H1 (cell line): ENCODE results near the gene FASTKD3.
"Not testable (repeated sequence)": the region's sequence is repeated elsewhere in the genome, so short reads cannot be mapped to it uniquely, and the experiment has no call there.

ENCODE experiments used
- ATF3 ChIP-seq: IDR thresholded peaks from 2 replicates; pipeline ENCODE4 v1.6.1; 2011; ENCODE audit warnings: low read depth, mild to moderate bottlenecking, low read length; ENCODE audit not compliant: insufficient read depth
- CTCF ChIP-seq, 3 experiments: IDR thresholded peaks; 1 replicate in 2 of 3; 2 replicates in 1 of 3; pipeline versions ENCODE4 v1.5.1 to v1.6.1; 2011; ENCODE audit warnings: low read length in 3 of 3, mild to moderate bottlenecking in 3 of 3, inconsistent platforms in 2 of 3, low read depth in 1 of 3, moderate library complexity in 1 of 3; ENCODE audit not compliant: insufficient read depth in 1 of 3; ENCODE audit errors: control extremely low read depth in 1 of 3
- EP300 ChIP-seq, 2 experiments: IDR thresholded peaks; 1 replicate in 1 of 2; 2 replicates in 1 of 2; pipeline ENCODE4 v1.6.1; 2011 to 2012; ENCODE audit warnings: low read depth in 2 of 2, low read length in 2 of 2, mild to moderate bottlenecking in 2 of 2, borderline replicate concordance in 1 of 2, inconsistent platforms in 1 of 2, moderate library complexity in 1 of 2
- POLR2A ChIP-seq, 2 experiments: IDR thresholded peaks; 1 replicate in 1 of 2; 2 replicates in 1 of 2; pipeline ENCODE4 v1.6.1; 2011; ENCODE audit warnings: low read depth in 2 of 2, low read length in 2 of 2, mild to moderate bottlenecking in 2 of 2; ENCODE audit errors: control extremely low read depth in 1 of 2
- POLR2AphosphoS5 ChIP-seq: IDR thresholded peaks from 2 replicates; pipeline ENCODE4 v1.6.1; 2011; ENCODE audit warnings: low read depth, low read length

DNA sequence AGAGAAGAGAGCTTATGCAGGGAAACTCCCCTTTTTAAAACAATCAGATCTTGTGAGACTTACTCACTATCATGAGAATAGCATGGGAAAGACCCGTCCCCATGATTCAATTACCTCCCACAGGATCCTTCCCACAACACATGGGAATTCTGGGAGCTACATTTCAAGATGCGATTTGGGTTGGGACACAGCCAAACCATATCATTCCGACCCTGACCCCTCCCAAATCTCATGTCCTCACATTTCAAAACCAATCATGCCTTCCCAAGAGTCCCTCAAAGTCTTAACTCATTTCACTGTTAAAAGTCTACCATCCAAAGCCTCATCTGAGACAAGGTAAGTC, 42.6 kb upstream of the FASTKD3 start:
- TF ChIP-seq CTCF (IDR thresholded peaks at IDR 0.05; ENCODE audit: control extremely low read depth in 1 of 3, insufficient read depth in 1 of 3, low read depth in 1 of 3, low read length in 3 of 3); POLR2A (IDR thresholded peaks at IDR 0.05; ENCODE audit: control extremely low read depth in 1 of 2, low read depth in 2 of 2, low read length in 2 of 2); POLR2AphosphoS5; EP300 (IDR thresholded peaks at IDR 0.05; ENCODE audit: borderline replicate concordance in 1 of 2, low read depth in 2 of 2, low read length in 2 of 2); ATF3: not testable (repeated sequence)
